ENCODE measurements around the gene HES6.
A peak's percentile ranks its signal among the peaks of the same experiment; 100 is the strongest.

Gene HES6

DNA sequence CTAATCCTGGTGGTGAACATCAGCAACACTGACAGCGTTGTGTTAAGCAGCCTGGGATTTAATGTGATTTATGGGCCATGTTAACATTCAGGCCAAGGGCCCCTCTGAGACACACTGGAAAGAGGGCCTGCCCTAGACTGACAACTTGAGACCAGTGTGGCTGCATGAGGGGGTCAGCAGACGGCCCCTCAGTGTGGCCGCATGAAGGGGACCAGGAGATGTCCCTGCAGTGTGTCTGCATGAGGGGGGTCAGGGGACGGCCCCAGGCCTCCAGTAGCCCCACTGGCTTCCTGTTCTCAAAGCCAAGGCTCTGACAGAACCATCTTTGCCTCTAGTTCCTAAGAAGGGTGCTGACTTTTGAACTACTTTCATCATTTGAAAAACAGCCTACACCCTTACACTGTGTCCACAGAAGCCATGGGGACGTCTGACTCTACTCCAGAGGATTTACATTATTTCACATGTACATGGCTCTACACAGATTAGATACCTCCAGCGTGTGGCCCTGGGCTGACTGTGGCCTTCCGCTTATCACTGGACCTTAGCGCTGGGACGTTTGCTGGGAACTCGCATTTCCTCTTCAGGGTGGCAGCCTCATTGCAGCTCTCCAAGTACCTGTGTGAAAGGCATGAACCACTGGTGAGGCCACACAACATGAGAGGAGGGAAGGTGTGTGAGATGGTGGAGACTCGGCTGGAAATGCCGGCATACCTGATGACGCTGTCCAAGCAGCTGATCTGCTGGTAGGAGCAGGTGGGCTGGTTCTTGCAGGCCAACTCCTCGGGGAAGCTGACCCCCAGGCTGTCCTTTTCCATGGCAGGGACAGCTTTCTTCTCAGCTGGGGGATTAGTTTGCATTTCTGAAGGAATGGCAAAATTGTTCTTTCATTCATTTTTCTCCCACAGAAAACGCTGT lies 18.2 kb upstream of the HES6 start:
- H3K4me3 ChIP-seq (ENCODE audit: low read depth, low read length): no peak overlapping the region
- TF ChIP-seq, protein P1, sequence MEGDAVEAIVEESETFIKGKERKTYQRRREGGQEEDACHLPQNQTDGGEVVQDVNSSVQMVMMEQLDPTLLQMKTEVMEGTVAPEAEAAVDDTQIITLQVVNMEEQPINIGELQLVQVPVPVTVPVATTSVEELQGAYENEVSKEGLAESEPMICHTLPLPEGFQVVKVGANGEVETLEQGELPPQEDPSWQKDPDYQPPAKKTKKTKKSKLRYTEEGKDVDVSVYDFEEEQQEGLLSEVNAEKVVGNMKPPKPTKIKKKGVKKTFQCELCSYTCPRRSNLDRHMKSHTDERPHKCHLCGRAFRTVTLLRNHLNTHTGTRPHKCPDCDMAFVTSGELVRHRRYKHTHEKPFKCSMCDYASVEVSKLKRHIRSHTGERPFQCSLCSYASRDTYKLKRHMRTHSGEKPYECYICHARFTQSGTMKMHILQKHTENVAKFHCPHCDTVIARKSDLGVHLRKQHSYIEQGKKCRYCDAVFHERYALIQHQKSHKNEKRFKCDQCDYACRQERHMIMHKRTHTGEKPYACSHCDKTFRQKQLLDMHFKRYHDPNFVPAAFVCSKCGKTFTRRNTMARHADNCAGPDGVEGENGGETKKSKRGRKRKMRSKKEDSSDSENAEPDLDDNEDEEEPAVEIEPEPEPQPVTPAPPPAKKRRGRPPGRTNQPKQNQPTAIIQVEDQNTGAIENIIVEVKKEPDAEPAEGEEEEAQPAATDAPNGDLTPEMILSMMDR (IDR thresholded peaks at IDR 0.05; ENCODE audit: insufficient read depth, low read depth, low read length, missing control alignments): no peak
- no peak for DNase-seq (ENCODE audit: low read depth)

DNA sequence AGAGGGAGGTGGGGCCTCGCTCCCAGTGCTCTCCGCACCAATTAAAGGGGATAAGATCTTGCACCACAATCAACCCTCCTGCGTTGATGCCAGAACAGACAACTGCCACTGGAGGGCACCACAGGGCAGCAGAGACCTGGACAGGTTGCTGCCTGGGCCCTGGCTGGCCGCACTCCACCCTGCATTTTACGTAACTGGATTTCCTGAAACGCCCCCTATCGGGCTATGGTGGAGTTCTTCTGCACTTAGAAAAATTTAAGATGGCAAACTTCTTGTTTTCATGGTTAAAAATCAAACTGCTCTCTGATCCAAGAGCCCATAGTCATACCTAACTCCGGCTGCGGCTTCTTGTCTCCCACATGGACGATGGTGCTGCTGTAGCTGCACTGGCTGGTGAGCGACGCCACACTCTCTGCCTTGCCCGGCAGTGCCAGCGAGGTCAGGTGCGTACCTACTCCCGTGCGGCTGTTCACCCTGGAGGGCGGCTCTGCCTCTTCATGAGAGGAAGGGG lies 16.8 kb upstream of the HES6 start:
- no peak overlapping the region for H3K4me3 ChIP-seq (ENCODE audit: low read depth, low read length)
- peak; percentile 87 for DNase-seq (ENCODE audit: low read depth)

DNA sequence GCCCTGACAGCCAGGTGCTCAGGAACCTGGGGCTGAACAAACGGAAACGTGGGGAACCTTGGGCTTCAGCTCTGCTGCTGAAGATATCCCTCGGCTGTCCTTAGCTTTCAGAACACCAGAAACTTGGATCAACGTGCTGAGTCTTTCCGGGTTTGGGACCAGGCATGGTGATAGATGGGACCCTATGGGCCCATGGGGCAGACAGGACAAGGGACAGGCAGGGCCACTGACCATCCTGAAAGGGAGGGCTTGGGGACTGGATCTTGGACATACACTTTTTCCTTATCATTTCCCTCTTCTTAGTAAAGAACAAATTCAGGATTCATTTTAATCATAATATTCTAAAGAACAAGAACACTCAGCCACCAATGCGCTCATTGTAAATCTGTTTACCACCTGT lies 16.3 kb upstream of the HES6 start:
- TF ChIP-seq, protein P1 (IDR thresholded peaks at IDR 0.05; ENCODE audit: insufficient read depth, low read depth, low read length, missing control alignments): no peak
- no peak for DNase-seq (ENCODE audit: low read depth)
- H3K4me3 ChIP-seq (ENCODE audit: low read depth, low read length): no peak overlapping the region

More for the DNA sequence above, 16.8 kb upstream of the HES6 start:
- TF ChIP-seq, protein P1 (IDR thresholded peaks at IDR 0.05; ENCODE audit: insufficient read depth, low read depth, low read length, missing control alignments): peak; percentile 64

DNA sequence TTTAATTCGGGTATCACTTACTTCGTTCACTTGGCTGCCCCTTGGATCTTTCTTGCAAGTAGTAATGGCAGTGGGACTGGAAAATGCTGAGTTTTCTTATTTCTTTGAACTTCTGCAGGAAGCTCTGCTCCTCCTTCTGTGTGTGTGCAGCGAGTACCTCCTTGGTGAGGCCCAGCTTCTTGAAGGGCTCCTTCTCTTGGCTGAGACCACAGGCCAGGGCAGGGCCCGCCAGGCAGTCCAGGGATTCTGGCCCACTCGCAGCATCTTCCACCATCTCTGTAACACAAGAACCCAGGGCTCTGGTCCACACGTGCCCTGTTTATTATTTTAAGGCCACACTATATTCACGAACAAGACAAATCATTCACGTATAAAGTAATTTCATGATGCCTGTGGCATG lies 15.8 kb upstream of the HES6 start:
- DNase-seq (ENCODE audit: low read depth): no peak
- TF ChIP-seq, protein P1 (IDR thresholded peaks at IDR 0.05; ENCODE audit: insufficient read depth, low read depth, low read length, missing control alignments): no peak
- H3K4me3 ChIP-seq (ENCODE audit: low read depth, low read length): no peak overlapping the region

DNA sequence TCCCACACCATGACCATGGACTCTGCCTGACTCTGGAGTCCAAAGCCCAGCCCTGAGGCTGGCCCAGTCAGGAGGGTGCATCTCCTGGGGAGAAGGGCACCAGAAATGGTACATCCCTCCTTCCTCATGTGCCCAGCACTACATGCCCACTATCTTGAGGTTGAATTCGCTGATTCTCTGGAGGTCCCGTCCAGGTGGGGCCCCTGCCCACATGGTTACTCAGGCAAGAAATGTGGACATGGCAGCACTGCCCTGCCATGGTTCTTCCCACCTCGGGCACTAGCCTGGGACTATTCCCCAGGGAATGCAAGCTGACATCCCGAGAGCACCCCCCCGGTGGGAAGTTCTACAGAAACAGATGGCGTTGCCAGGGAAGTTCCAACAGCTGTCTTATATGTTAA lies 15.3 kb upstream of the HES6 start:
- DNase-seq (ENCODE audit: low read depth): no peak
- TF ChIP-seq, protein P1 (IDR thresholded peaks at IDR 0.05; ENCODE audit: insufficient read depth, low read depth, low read length, missing control alignments): no peak

DNA sequence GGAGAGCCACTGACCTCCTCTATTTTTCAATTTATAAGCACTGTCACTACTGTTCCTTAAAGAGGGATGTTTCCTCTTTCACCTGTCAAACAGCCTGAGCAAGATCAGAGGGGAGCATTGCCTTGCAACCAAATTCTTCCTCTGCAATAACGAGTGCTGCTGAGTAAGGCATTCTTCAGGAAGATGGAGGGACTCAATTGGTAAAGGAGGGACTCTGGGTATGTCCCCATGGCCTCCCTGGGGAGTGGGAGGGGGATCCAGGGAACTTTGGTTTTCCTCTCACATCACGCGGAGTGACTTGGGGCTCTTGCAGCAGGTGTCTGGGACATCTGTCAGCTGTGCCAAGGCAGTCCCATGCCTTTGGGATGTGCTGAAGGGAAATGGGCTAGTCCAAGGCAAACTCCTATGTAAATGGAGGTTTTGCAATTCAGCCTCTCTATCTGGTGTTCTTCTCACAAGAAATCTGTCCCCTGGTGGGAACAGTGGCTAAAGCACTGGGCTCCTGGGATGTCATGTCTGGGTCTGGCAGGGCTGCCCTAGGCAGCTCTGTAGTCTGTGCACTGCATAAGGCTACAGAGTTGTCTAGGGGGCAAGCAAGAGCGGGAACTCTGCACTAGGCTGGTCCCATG lies 14.4 kb upstream of the HES6 start:
- DNase-seq (ENCODE audit: low read depth): no peak
- TF ChIP-seq, protein P1 (IDR thresholded peaks at IDR 0.05; ENCODE audit: insufficient read depth, low read depth, low read length, missing control alignments): no peak
- H3K4me3 ChIP-seq (ENCODE audit: low read depth, low read length): no peak overlapping the region

More for the DNA sequence above, 15.3 kb upstream of the HES6 start:
- no peak overlapping the region for H3K4me3 ChIP-seq (ENCODE audit: low read depth, low read length)

All from GM12865 (cell line).